Nephron progenitor cell (in vitro differentiated cells): ENCODE measurements around the gene NXN.
A peak's percentile ranks its signal among the peaks of the same experiment; 100 is the strongest.

Source experiments
- DNase-seq: peaks from one replicate; pipeline ENCODE4 v3.0.0; 2021
- H3K27ac Mint-ChIP-seq: 2 replicates; pipeline ENCODE4 v1.8.0; 2021; ENCODE audit warnings: mild to moderate bottlenecking, moderate library complexity, mixed read lengths
- H3K27me3 Mint-ChIP-seq: 2 replicates; pipeline ENCODE4 v1.8.0; 2021; ENCODE audit warnings: mild to moderate bottlenecking, low read depth, mixed read lengths; ENCODE audit not compliant: poor library complexity
- H3K36me3 Mint-ChIP-seq: 2 replicates; pipeline ENCODE4 v1.8.0; 2021; ENCODE audit warnings: low read depth, mixed read lengths
- H3K4me1 Mint-ChIP-seq: 2 replicates; pipeline ENCODE4 v1.8.0; 2021; ENCODE audit warnings: mixed read lengths
- H3K4me3 Mint-ChIP-seq: 2 replicates; pipeline ENCODE4 v1.8.0; 2021; ENCODE audit warnings: mild to moderate bottlenecking, moderate library complexity, mixed read lengths
- H3K9me3 Mint-ChIP-seq: 2 replicates; pipeline ENCODE4 v1.8.0; 2021; ENCODE audit warnings: mild to moderate bottlenecking, moderate library complexity, mixed read lengths
- TF ChIP-seq, protein P1 (sequence below): fragments of 200-600 bp; sonication (generic); IDR thresholded peaks from 2 replicates; pipeline ENCODE4 v1.5.0; 2021; ENCODE audit warnings: antibody characterized with exemption

NXN gene

DNA sequence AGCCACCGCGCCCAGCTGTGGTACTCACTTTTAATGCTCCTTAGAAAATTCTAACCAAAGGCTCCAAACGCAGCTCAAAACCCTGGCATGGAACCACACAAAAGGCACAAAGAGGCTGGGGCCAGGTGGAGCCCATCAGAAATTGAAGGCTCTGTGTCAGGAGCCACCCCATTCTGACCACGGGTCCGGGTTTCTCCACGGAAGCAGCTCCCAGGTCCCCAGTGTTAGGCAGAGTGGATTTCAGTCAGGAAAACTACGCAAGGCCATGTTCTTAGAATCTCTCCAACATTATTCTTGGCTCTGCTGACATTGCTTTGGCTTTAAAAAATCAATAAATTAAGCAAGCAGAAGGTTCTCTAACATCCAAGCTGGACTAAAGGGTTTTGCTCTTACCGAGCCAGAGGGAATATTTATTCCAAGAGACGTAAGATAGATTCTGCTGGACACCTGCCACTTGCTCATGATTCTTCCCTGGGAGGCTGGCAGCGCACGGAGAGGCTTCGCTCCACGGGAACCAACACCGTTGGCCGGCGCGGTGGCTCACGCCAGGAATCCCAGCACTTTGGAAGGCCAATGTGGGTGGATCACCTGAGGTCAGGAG, 93.5 kb downstream of the NXN start:
- DNase-seq = no peak
- Mint-ChIP-seq H3K27ac (no peak overlapping the region), H3K36me3 (peaks cover 40% of the 10 kb centered on the region), H3K27me3 (no peaks in the 10 kb centered on the region), H3K4me3 (no peak overlapping the region), H3K9me3 (peaks cover 14% of the 10 kb centered on the region), H3K4me1 (peaks cover 69% of the 10 kb centered on the region)
- TF ChIP-seq, protein P1, sequence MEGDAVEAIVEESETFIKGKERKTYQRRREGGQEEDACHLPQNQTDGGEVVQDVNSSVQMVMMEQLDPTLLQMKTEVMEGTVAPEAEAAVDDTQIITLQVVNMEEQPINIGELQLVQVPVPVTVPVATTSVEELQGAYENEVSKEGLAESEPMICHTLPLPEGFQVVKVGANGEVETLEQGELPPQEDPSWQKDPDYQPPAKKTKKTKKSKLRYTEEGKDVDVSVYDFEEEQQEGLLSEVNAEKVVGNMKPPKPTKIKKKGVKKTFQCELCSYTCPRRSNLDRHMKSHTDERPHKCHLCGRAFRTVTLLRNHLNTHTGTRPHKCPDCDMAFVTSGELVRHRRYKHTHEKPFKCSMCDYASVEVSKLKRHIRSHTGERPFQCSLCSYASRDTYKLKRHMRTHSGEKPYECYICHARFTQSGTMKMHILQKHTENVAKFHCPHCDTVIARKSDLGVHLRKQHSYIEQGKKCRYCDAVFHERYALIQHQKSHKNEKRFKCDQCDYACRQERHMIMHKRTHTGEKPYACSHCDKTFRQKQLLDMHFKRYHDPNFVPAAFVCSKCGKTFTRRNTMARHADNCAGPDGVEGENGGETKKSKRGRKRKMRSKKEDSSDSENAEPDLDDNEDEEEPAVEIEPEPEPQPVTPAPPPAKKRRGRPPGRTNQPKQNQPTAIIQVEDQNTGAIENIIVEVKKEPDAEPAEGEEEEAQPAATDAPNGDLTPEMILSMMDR = no peak

DNA sequence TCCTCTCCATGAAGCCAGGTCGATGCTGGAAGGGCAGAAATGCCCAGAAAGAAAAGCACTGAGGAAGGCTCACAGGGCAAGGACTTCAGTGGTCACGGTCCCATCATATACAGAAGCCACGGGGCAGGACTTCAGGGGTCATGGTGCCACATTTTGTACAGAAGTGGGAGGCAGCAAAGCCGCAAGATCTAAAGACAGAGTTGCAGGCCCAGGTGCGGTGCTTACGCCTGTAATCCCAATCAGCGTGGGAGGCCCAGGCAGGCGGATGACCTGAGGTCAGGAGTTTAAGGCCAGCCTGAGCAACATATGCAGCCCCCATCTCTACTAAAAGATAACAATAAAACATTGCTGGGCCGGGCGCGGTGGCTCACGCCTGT, 96.0 kb downstream of the NXN start:
- Mint-ChIP-seq H3K27ac (peak overlapping the region; percentile 99), H3K36me3 (peaks cover 47% of the 10 kb centered on the region), H3K4me1 (peaks cover 72% of the 10 kb centered on the region), H3K27me3 (no peaks in the 10 kb centered on the region), H3K9me3 (peaks cover 14% of the 10 kb centered on the region), H3K4me3 (peak overlapping the region; percentile 27)
- peak; percentile 17 for DNase-seq
- TF ChIP-seq, protein P1 = no peak

DNA sequence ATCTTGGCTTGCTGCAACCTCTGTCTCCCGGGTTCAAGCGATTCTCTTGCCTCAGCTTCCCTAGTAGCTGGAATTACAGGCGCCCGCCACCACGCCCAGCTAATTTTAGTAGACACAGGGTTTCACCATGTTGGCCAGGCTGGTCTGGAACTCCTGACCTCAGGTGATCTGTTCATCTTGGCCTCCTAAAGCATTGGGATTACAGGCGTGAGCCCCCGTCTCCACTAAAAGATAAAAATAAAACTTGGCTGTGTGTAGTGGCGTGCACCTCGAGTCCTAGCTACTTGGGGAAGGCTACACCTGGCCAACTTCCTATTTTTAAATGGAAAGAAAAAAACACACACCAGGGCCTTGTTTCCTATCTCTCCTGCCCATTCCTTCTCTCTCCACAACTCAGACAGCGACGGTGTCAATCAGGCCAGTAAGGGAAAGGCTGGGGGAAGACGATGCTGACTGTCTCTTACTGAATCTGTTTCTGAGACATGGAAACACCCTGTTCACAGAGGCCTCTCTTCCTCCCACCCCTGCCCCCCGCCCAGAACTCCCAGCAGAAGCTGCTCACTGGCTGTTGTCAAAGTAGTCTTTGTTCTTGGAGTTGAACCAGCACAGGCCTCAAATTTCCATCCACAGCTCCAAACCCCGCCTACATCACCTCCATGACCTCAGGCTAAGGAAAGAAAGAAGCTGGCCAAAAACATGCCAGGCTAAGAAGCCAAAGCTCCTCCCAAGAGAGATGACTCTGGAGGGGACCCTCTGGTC, 96.6 kb downstream of the NXN start:
- H3K27ac Mint-ChIP-seq = peak overlapping the region; percentile 99
- peaks cover 14% of the 10 kb centered on the region for H3K9me3 Mint-ChIP-seq
- peaks cover 47% of the 10 kb centered on the region for H3K36me3 Mint-ChIP-seq
- TF ChIP-seq, protein P1 = no peak
- H3K4me1 Mint-ChIP-seq = peaks cover 77% of the 10 kb centered on the region
- no peaks in the 10 kb centered on the region for H3K27me3 Mint-ChIP-seq
- H3K4me3 Mint-ChIP-seq = peak overlapping the region; percentile 54
- peak; percentile 54 for DNase-seq

DNA sequence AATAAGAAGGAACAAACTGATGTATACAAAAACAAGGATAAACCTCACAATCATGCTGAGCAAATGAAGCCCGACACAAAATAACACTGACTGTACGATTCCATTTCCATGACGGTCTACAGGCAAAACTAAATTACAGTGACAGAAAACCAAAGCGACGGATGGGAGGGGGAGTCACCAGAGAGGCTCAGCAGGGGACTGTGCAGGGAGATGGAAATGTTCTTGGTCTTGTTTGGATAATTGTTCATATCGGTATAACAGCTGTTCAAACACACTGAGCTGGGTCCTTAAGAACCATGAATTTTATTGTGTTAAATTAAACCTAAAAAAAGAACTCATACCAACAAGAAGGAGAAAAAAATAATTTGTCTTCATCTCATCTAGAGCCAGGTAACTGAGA, 97.8 kb downstream of the NXN start:
- Mint-ChIP-seq H3K27ac (peak overlapping the region; percentile 26), H3K27me3 (no peaks in the 10 kb centered on the region), H3K9me3 (peaks cover 14% of the 10 kb centered on the region), H3K4me3 (peak overlapping the region; percentile 6), H3K4me1 (peaks cover 77% of the 10 kb centered on the region), H3K36me3 (peaks cover 40% of the 10 kb centered on the region)
- no peak for DNase-seq
- TF ChIP-seq, protein P1 = no peak

DNA sequence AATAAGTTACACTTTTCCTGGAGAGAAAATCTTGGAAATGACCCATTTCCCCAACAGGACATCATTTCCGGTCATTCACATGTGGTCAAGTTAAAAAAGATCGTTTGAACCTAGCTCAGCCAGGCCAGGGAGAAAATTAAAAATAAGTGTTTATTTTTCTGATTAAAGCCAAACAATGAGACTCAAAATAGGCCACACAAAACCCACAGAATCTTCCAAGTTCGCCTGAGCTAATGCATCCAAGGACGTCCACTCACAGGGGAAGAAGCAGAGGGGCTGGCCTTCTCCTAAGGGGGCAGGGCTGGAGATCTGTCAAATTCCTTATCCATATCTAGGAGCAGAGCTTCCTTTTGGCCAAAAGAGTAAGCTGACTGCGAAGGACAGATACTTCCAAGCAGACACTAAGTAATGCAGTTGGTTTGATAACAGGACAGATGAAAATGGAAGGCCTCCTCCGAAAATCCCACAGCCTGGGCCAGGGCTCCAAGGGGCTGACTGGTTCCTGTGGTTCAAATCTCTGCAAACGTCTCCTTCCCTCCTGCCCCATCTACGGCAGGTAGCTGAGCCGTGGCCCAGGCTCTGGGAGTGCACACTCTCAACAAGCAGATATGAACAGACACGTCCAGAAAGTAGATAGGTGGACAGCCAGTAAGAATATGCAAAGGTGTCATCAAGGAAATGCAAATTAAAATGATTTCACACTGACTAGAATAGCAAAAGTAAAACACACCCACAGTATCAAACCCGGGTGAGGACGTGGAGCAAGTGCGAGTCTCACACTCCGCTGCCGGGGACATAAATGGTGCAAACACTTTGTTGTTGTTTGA, 98.9 kb downstream of the NXN start:
- Mint-ChIP-seq H3K9me3 (peaks cover 14% of the 10 kb centered on the region), H3K36me3 (peaks cover 41% of the 10 kb centered on the region), H3K4me3 (no peak overlapping the region)

More for the DNA sequence above, 98.9 kb downstream of the NXN start:
- Mint-ChIP-seq H3K27me3 (no peaks in the 10 kb centered on the region), H3K27ac (peak overlapping the region; percentile 97), H3K4me1 (peaks cover 82% of the 10 kb centered on the region)
- TF ChIP-seq, protein P1 = no peak
- DNase-seq = no peak
